Central memory CD4-positive, alpha-beta T cell (primary cell): ENCODE data around the gene SPP2.

Source experiments
- DNase-seq: peaks from one replicate; pipeline ENCODE4 v3.0.0; 2022

SPP2 gene

GRCh38 chr2:234095301-234095700 is 44.8 kb downstream of the SPP2 start:
- DNase-seq: no peak

- DNase-seq: no peak
These were observed 45.7 kb downstream of the SPP2 start for GRCh38 chr2:234096164-234096563.

DNA sequence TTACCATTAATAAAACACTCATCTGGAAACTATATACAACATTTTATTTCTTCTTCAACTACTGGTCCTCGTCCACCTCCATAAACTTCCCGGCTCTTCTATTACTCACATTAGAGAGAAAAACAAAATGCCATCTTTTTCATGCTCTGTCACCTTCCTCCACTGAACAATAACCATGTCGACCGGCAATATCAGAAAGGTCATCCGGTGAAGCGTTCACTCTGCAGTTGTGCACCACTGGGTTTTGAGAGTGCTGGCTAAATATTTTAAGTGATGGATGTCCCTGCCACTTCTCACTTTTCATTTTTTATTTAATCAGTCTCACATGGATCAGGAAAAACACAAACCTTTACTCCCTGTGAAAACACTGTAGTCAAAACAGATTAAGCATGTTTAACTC is 48.2 kb downstream of the SPP2 start:
- DNase-seq: no peak

DNA sequence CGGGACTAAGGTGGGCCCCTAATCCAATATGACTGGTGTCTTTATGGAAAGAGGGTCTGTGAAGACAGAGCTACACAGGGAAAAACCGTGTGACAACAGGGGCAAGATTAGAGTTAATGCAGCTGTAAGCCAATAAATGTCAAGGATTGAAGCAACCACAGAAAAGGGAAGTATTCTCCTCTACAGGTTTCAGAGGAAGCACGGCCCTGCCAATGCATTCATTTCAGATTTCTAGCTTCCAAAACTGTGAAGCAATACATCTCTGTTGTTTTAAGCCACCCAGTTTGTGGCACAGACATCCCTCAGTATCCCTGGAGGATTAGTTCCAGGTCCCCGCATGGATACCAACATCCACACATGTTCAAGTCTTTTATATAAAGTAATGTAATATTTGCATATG is 48.8 kb downstream of the SPP2 start:
- no peak for DNase-seq

- peak; percentile 45 for DNase-seq
These were observed 50.2 kb downstream of the SPP2 start for GRCh38 chr2:234100686-234101085.

DNA sequence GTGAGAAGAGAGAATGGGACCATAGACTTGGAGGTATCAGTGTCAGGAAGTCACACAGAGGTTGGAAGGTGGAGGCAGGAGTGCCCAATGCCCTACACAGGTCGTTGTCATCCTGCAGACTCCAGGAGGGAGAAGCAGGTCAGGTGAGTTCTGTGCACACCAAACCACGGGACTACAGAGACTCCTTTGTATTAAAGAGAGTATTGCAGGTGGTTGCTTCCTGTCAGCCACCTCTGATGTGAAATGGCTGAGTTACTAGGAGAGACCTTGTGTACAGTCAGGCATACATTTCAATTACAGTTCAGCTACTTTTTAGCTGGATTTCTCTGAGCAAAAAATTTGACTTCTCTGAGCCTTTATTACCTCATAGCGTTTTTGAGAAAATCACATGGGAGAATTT is 51.6 kb downstream of the SPP2 start:
- peak; percentile 25 for DNase-seq

GRCh38 chr2:234107861-234108260 is 57.4 kb downstream of the SPP2 start:
- DNase-seq: no peak

DNA sequence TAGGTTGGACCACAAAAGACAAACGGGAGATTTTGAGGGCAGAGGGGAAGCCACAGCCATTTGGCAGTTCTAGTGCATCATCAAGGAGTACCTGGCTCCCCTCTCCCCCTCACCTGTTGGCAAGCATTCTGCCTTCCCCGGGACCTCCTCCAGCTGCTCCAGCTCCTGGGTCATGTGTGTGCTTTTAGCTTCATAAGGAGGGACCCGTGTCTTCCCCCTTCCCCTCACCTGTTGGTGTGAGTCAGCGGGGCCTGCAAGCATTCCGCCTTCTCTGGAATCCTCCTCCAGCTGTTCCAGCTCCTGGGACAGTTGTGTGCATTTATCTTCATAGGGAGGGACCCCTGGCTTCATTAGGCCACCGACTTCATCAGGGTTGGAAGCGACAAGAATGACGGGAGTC is 58.8 kb downstream of the SPP2 start:
- DNase-seq: no peak

DNA sequence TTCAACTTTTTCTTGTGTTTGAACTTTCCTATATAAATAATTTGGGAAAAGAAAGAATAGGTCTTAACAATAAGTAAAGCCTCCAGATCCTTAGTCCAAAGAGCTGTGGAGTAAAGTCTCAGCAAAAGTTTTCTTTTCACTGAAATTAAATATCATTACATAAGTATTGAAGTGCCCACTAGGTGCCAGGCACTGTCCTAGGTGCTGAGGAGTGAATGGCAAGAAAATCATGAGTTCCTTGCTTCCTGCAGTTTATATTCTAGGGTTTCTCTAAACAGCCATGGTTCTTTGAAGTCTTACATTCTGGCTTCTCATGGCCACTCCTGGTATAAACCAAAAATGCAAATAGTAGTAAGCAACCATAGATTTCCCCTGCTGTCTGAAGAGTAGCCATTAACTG is 59.7 kb downstream of the SPP2 start:
- DNase-seq: no peak

- no peak for DNase-seq
These were observed 61.0 kb downstream of the SPP2 start for GRCh38 chr2:234111523-234111922.

DNA sequence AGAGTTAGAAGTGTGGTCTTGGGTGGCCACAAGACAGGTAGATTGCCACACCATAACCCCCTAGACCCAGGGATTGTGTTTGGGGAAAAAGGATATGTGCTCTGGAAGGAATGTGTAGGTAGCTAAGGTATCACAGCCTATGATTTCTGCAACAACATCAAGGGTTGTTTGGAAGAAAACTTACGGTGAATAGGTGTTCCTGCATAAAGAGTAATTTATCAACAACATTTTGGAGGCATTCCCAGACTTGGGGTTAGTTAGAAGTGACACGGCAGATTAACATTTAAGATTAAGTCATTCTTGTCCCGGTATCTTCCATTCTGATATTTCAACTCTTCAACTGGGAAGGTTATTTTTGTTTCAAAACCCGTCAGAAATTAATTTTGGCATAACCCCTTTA is 65.5 kb downstream of the SPP2 start:
- no peak for DNase-seq

DNA sequence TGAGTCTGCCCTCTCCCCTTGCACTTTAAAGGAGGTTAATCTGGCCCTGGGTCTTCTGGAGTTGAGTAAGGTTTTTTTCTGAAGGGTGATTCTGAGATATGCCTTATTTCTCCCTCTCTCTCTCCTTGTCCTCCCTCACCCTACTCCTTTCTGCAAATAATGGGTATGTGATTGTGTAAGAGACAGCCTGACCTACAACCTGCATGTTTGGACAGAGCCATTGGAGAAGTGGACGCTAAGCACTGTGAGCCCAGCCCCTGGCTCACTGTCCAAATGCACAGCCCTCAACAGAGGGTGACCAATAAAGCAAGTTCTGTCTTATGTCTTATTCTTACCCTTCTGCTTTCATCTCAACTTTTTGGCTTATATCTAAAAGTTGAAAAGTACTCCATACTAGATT is 71.5 kb downstream of the SPP2 start:
- no peak for DNase-seq

GRCh38 chr2:234125451-234126145 is 75.1 kb downstream of the SPP2 start:
- no peak for DNase-seq

DNA sequence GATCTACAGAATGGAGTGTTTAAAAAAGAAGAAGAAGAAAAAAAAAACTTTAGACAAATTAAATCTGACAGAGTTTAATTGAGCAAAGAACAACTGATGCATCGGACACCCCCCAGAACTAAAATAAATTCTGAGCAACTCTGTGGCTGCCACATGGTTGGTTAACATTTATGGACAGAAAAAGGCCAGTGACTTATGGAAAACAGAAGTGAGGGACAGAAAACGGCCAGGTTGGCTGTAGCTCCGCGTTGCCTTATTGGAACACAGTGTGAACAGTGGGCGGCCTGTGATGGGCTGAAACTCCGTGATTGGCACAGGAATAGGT is 75.6 kb downstream of the SPP2 start:
- DNase-seq: no peak
